MCF 10A (cell line): ENCODE results near the gene EIF4A3. TPM values are rescaled to one million over a fixed set of nuclear protein-coding genes. Genes with fewer than 3 reads are reported as not detected.

Experiments
- BruUV-seq: library from RNA; stranded (reverse); fragments of 400-500 nt; replicated peaks from 2 replicates; lab custom pipeline; 2021; lab: Mats Ljungman, UMichigan
- CTCF ChIA-PET: fragments of 300-600 bp; sonication (Branson Sonifier 250); formaldehyde crosslinking; extraction: SDS; loops from one replicate; lab custom pipeline; 2021; ENCODE audit warnings: antibody characterized with exemption, inconsistent platforms; lab: Yijun Ruan, JAX
- POLR2A ChIA-PET: fragments of 300-600, 350-650 bp; sonication (Branson Sonifier 250); formaldehyde crosslinking; extraction: SDS; loops from one replicate; lab custom pipeline; 2020; ENCODE audit warnings: antibody characterized with exemption, inconsistent platforms; lab: Yijun Ruan, JAX
- DNase-seq: peaks from one replicate; pipeline ENCODE4 v3.0.0-alpha.2; 2018; ENCODE audit not compliant: unreplicated experiment
- H3K27ac Mint-ChIP-seq: one replicate; pipeline ENCODE4 v1.8.0; 2022; ENCODE audit warnings: mild to moderate bottlenecking, low read depth, mixed read lengths; ENCODE audit not compliant: unreplicated experiment
- H3K27me3 Mint-ChIP-seq: one replicate; pipeline ENCODE4 v1.8.0; 2022; ENCODE audit warnings: mixed read lengths; ENCODE audit not compliant: insufficient read depth, unreplicated experiment
- H3K36me3 Mint-ChIP-seq: one replicate; pipeline ENCODE4 v1.8.0; 2022; ENCODE audit warnings: mild to moderate bottlenecking, moderate library complexity, mixed read lengths; ENCODE audit not compliant: insufficient read depth, unreplicated experiment
- H3K4me1 Mint-ChIP-seq: one replicate; pipeline ENCODE4 v1.8.0; 2022; ENCODE audit warnings: mixed read lengths; ENCODE audit not compliant: insufficient read depth, unreplicated experiment
- H3K4me3 Mint-ChIP-seq: one replicate; pipeline ENCODE4 v1.8.0; 2022; ENCODE audit warnings: mild to moderate bottlenecking, moderate library complexity, mixed read lengths; ENCODE audit not compliant: unreplicated experiment
- H3K9me3 Mint-ChIP-seq: one replicate; pipeline ENCODE4 v1.8.0; 2022; ENCODE audit warnings: mixed read lengths; ENCODE audit not compliant: unreplicated experiment
- intact Hi-C: fragments of 100-400 bp; cut with micrococcal nuclease; formaldehyde crosslinking; loops from 2 replicates; pipeline ENCODE4 v1.14.1; 2022
- total RNA-seq: library from RNA; stranded (reverse); gene quantifications from 2 replicates; pipeline ENCODE4 v1.2.3, GENCODE V29; 2022
- TF ChIP-seq, protein P1 (sequence below): fragments of 200-600 bp; IDR thresholded peaks from one replicate; pipeline ENCODE4 v1.8.0; 2022; ENCODE audit warnings: antibody characterized with exemption, mild to moderate bottlenecking; ENCODE audit not compliant: unreplicated experiment

Gene EIF4A3
- total RNA-seq, 1 experiment from 2014 or later, result 87.0 TPM

DNA sequence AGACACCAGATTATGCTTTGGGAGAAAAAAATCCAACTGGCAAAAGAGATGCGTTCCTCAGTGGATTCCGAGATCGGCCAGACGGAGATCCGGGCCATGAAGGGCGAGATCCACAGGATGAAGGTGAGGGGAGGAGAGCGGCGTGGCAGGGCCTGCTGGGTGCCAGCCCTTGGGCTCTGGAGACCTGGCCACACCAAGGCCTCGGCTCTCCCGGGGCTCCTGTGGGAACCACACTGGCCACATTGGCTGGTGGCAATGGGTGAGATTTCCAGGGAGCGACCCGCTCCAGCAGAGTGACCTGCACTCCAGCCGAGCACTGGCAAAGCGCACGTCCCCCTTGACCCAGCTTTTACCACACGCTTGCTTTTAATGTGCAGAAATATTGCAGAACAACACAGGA is 57.2 kb downstream of the EIF4A3 start:
- ChIA-PET POLR2A (no interaction called here), CTCF (interaction anchor here (1.5 kb wide), 1 partner anchor 11 kb away, joined by 7 read pairs; the partner anchor contains the start of gene GAA)
- no peak for DNase-seq
- H3K27me3 Mint-ChIP-seq, result peaks cover 26% of the 10 kb centered on the region
- TF ChIP-seq, protein P1, sequence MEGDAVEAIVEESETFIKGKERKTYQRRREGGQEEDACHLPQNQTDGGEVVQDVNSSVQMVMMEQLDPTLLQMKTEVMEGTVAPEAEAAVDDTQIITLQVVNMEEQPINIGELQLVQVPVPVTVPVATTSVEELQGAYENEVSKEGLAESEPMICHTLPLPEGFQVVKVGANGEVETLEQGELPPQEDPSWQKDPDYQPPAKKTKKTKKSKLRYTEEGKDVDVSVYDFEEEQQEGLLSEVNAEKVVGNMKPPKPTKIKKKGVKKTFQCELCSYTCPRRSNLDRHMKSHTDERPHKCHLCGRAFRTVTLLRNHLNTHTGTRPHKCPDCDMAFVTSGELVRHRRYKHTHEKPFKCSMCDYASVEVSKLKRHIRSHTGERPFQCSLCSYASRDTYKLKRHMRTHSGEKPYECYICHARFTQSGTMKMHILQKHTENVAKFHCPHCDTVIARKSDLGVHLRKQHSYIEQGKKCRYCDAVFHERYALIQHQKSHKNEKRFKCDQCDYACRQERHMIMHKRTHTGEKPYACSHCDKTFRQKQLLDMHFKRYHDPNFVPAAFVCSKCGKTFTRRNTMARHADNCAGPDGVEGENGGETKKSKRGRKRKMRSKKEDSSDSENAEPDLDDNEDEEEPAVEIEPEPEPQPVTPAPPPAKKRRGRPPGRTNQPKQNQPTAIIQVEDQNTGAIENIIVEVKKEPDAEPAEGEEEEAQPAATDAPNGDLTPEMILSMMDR, result no peak
- intact Hi-C loops, result no loop called here
- no peak overlapping the region for H3K4me3 Mint-ChIP-seq
- peaks cover 5% of the 10 kb centered on the region for H3K36me3 Mint-ChIP-seq
- no peaks in the 10 kb centered on the region for H3K4me1 Mint-ChIP-seq
- H3K9me3 Mint-ChIP-seq, result no peaks in the 10 kb centered on the region
- no peak overlapping the region for H3K27ac Mint-ChIP-seq
- no TSS peak for BruUV-seq

DNA sequence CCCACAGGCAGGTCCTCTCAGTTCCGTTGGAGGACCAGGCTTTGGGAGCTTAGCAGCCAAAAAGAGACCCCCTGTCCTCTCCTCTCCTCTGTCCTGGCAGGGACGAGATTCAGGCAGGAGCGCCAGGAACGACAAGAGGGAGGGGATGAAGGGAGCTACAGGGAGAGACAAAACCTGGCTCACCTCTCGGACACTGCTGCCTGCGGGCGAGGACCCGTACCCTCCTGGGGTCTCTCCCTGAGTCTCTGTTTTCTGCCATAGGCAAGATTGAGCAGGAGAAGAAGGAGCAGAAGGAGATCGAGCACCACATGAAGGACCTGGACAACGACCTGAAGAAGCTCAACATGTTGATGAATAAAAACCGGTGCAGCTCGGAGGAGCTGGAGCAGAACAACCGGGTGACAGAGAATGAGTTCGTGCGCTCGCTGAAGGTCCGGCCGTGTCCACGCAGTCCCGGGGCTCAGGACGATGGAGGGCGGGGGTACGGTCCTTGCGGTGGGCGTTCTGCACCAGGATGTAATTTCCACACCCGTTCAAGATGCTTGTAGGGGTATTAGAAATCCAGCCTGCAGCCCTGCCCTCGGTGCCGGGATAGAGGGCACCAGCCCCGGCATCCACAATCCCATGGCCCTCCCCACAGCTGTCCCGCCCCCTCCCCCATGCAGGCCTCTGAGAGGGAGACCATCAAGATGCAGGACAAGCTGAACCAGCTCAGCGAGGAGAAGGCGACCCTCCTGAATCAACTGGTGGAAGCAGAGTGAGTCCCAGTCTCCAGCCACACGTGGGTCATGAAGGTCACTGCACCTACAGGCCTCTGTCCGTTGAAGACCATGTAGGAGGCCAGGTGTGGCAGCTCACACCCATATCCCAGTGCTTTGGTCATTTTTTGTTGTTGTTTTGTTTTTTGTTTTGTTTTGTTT is 59.3 kb downstream of the EIF4A3 start:
- DNase-seq, result no peak
- Mint-ChIP-seq H3K4me3 (no peak overlapping the region), H3K36me3 (no peaks in the 10 kb centered on the region), H3K4me1 (no peaks in the 10 kb centered on the region), H3K9me3 (no peaks in the 10 kb centered on the region), H3K27ac (no peak overlapping the region), H3K27me3 (peaks cover 26% of the 10 kb centered on the region)
- no TSS peak for BruUV-seq
- ChIA-PET CTCF (interaction anchor here (0.6 to 1.2 kb wide), 5 partner anchors 14 to 969 kb away, joined by 3 to 5 read pairs (median 3); partner anchors contain the start of gene GAA), POLR2A (interaction anchor here (1.4 to 1.6 kb wide), 2 partner anchors 14 kb away, joined by 3 read pairs; partner anchors contain the start of gene GAA)
- TF ChIP-seq, protein P1, result no peak
- intact Hi-C loops, result no loop called here

DNA sequence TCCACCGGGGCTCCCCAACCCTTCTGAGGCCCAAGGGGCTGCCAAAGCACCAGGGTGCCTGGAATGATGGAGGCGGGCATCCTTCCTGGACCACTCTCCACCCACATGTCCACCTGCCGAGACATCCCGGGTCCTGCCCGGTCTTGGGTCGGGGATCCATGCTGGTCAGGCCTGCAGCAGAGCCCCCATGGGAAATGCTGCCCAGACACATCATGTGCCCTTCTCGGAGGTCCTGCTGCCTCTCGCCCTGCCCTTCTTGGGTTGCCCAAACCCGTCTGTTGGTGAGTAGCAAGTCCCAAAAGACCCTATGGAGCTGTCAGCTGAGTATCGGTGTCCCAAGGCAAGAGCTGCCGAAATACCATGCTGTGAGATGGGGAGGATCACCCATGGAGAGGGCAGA is 60.3 kb downstream of the EIF4A3 start:
- Mint-ChIP-seq H3K4me1 (no peaks in the 10 kb centered on the region), H3K36me3 (no peaks in the 10 kb centered on the region), H3K27me3 (peaks cover 26% of the 10 kb centered on the region), H3K9me3 (no peaks in the 10 kb centered on the region), H3K27ac (no peak overlapping the region), H3K4me3 (no peak overlapping the region)
- intact Hi-C loops, result no loop called here
- CTCF ChIA-PET, result interaction anchor here (0.6 to 1.2 kb wide), 3 partner anchors 37 to 103 kb away, joined by 3 to 5 read pairs (median 3); no protein-coding TSS in a partner anchor
- BruUV-seq, result no TSS peak
- POLR2A ChIA-PET, result interaction anchor here (0.7 to 1.6 kb wide), 2 partner anchors 15 to 1484 kb away, joined by 3 read pairs; partner anchors contain the start of gene GAA
- TF ChIP-seq, protein P1, result no peak
- DNase-seq, result no peak

DNA sequence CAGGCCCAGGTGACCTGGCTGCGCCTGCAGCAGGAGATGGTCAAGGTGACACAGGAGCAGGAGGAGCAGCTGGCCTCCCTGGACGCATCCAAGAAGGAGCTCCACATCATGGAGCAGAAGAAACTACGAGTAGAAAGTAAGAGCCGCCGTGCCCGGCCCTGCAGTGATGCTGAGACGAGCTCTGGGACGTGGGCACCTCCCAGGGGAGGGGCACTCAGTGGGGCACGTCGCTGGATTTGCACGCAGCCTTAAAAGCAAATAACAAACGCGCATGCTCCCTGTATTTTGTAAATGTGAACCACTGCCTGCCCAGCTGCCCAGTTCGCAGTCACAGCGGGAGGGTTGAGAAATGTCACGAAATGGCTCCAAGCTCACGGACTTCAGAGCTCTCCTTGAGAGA is 60.8 kb downstream of the EIF4A3 start:
- no peaks in the 10 kb centered on the region for H3K4me1 Mint-ChIP-seq
- H3K36me3 Mint-ChIP-seq, result no peaks in the 10 kb centered on the region
- CTCF ChIA-PET, result interaction anchor here (0.6 to 0.7 kb wide), 2 partner anchors 14 to 18 kb away, joined by 3 to 5 read pairs; no protein-coding TSS in a partner anchor
- no TSS peak for BruUV-seq
- H3K4me3 Mint-ChIP-seq, result no peak overlapping the region
- H3K9me3 Mint-ChIP-seq, result no peaks in the 10 kb centered on the region
- peaks cover 26% of the 10 kb centered on the region for H3K27me3 Mint-ChIP-seq
- H3K27ac Mint-ChIP-seq, result no peak overlapping the region
- TF ChIP-seq, protein P1, result no peak
- intact Hi-C loops, result no loop called here
- DNase-seq, result no peak
- POLR2A ChIA-PET, result interaction anchor here (0.7 to 1.6 kb wide), 2 partner anchors 15 to 1483 kb away, joined by 3 read pairs; partner anchors contain the start of gene GAA
